Camera-type eye (tissue), 1 donor: Measurements from ENCODE around the gene MNAT1. TPM values are rescaled to one million over a fixed set of nuclear protein-coding genes. Genes with fewer than 3 reads are reported as not detected.

Experiments
- total RNA-seq: library from RNA; depleted of rRNA; stranded (reverse); fragments of >200 nt; gene quantifications from one replicate; pipeline ENCODE4 v1.2.3, GENCODE V29; 2014

The MNAT1 gene
- 90.1 TPM for total RNA-seq

GRCh38 chr14:60734465-60735242, at the start of gene MNAT1:
MNAT1 (plus strand) TSS chr14:60734761; CDS start chr14:60734863, 102 bp downstream.

DNA sequence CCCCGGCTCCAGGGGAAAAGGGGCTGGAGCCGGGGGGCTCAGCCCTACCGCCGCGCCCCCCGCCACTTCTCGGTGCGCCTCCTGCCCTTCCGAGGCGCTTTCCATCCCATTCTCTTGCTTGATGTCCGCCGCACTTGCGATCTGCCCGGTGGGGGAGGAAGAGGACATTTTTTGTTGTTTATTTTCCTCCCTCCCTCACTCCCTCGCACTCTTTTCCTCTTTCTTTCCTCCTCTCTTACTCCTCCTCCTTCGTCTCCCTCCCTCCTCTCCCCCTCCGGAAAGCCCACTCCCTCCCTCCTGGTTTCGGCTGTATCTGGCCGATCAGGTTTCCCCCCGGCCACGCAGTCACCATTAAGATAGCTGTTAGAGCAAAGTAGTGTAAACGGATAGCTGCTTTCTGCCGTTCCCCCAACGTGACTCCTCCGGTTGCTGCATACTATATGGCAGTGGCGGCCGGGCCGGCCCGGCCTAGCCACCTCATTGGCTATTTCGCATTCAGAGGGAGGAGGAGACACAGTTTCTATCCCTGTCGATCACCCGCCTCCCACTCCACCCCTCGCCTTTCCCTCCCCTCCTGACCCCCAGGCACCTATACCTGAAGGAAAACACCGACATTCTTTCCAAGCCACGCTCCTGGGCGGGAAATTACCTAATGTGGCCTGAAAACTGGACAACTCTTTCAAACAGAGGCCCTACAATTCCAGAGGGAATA, 10.5 kb upstream of the MNAT1 start, which contains the start of gene SIX4:
Gene SIX4 (minus strand): TSS at position 445 of the 712 bp plus-strand sequence. CDS start 277 bp downstream, at position 168.

DNA sequence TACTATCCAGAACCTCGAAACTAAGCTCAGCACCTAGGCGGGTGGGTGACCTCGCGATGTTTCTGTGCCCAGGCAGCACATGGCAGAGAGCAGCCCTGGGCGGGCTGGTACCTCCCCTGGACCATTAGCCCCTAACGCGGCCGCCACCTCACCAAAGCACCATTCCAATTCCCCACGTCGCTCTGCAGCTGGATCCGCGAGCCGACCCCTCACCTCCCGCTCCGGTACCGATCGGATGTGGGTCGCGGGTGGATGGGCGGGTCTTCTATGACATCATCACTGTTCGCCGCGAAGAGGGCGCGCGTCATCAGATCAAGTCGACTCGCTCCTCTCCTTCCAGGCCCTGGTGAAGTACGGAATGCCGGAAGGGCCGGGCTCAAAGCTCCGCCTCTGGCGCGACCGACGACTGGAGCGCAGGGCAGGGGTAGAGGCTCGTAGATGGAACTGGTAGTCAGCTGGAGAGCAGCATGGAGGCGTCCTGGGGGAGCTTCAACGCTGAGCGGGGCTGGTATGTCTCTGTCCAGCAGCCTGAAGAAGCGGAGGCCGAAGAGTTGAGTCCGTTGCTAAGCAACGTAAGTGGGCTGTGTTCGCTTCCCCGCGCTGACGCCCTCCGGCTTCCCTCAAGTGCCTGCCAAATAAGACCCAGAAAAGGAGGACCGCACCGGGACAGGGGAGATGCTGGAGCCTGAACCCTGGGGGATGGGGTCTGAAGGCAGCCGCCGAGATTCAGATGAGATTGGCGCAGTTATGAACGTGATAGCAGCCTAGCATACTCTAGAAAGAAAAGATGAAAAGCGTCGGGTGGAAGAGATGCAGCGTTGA, 246.5 kb downstream of the MNAT1 start, which contains the start of the genes SLC38A6 and TRMT5:
Gene SLC38A6 (plus strand): TSS at position 435 of the 822 bp plus-strand sequence. CDS start 33 bp downstream, at position 468.
Gene TRMT5 (minus strand): TSS at position 269 of the 822 bp plus-strand sequence. CDS start 106 bp downstream, at position 163.

Other genes with a start within 250 kb of the MNAT1 start
- 8.5 TPM for gene C14orf39, start 248.7 kb upstream of the MNAT1 start, total RNA-seq
- 44.8 TPM for gene SIX6, start 225.6 kb upstream of the MNAT1 start, total RNA-seq
- 11.8 TPM for gene SIX1, start 85.3 kb upstream of the MNAT1 start, total RNA-seq
- gene SIX4, start 10.4 kb upstream of the MNAT1 start, total RNA-seq, result 9.4 TPM
- gene TRMT5, start 246.3 kb downstream of the MNAT1 start, total RNA-seq, result 19.8 TPM
- 55.6 TPM for gene SLC38A6, start 246.5 kb downstream of the MNAT1 start, total RNA-seq